GM19240 (cell line): ENCODE data around the gene ADGRF4.
A peak's percentile ranks its signal among the peaks of the same experiment; 100 is the strongest.

Experiments used
- DNase-seq: peaks from one replicate; pipeline ENCODE4 v3.0.0; 2011; ENCODE audit warnings: low spot score; ENCODE audit not compliant: insufficient read length

Gene ADGRF4

GRCh38 chr6:47680724-47681123 is 17.7 kb upstream of the ADGRF4 start:
- no peak for DNase-seq

DNA sequence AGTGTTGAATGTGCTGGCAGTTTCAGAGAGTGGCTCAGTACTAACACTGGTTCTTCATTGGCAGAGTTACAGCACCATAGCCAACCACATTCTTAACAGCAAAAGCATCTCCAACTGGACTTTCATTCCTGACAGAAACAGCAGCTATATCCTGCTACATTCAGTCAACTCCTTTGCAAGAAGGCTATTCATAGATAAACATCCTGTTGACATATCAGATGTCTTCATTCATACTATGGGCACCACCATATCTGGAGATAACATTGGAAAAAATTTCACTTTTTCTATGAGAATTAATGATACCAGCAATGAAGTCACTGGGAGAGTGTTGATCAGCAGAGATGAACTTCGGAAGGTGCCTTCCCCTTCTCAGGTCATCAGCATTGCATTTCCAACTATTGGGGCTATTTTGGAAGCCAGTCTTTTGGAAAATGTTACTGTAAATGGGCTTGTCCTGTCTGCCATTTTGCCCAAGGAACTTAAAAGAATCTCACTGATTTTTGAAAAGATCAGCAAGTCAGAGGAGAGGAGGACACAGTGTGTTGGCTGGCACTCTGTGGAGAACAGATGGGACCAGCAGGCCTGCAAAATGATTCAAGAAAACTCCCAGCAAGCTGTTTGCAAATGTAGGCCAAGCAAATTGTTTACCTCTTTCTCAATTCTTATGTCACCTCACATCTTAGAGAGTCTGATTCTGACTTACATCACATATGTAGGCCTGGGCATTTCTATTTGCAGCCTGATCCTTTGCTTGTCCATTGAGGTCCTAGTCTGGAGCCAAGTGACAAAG is 17.0 kb upstream of the ADGRF4 start:
- no peak for DNase-seq

DNA sequence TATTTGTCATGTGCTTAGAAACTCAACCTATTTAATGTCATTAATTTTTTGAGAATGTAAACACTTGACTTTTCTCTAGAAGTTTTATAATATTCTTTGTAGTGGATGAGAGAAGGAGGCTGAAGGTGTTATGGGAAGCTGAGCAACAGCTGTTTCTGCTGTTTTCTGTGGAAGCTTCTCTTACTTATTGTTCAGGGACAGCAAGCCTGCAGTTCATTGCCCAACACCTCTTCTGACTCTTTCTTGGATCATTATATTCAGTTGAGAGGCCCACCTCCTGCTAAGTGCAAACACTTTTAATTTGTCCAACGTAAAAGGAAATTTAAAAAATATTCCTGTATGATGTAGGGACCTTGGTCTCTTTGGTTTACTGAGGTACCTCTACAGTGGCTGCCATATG is 12.0 kb upstream of the ADGRF4 start:
- DNase-seq: no peak

GRCh38 chr6:47687432-47687831 is 10.9 kb upstream of the ADGRF4 start:
- no peak for DNase-seq

- no peak for DNase-seq
Measured at GRCh38 chr6:47690214-47690613, 8.2 kb upstream of the ADGRF4 start.

DNA sequence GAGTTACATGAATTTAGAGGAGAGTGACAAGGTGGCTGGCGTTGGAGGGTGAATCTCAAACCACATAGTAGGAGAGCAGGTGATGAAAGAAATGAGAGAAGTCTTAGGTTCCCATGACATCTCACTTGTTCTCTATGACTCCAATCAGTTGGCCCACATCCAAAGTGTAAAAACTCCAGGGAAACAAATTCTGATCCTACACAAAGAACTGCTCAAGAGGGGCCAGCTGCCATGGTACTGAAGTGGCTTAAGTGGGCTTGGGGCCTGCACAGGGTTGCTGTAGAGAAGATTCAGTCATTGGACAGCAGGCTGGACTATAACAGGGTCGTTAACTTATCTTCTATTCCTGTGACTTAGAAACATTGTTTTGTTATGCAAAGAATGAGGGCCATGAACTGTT is 7.6 kb upstream of the ADGRF4 start:
- DNase-seq: no peak

DNA sequence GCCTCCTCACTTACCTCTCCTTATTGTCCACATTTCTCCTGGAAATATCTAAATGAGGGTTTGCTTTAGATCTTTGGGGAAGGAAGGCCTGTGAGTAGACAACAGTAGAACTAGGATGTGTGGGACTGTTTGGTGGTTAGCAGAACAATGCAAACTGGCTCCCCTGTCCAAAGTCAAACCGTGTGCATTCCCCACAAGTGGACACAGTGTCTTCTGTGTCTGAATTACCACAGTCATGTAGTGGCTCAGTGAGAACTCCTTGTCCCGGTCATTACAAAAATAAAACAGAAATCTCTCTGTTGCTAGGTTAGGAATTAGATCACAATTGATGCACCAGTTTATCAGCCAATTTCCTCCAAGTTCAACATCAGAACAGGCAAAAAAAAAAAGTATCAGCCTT is 455 bp upstream of the ADGRF4 start:
- no peak for DNase-seq

- DNase-seq: no peak
Measured at GRCh38 chr6:47700053-47700452, 1.7 kb downstream of the ADGRF4 start.

DNA sequence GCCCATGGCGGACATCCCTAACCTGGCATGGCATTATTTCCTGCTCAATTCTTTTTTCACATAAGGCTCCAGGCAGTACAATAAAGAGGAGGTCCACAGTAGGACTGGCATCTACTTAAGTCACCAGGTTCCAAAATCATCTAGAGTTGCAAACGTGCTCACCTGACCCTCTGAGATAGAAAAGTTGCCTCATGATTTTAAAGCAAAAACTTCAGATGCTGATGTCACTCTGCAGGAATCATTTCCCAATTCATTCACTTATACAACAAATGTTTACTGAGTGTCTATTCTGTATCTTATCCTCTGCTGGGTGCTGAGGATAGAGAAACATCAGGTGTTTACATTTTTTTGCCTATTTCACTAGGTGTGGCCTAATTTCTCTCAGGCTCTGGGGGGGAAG is 2.2 kb downstream of the ADGRF4 start:
- DNase-seq: no peak

GRCh38 chr6:47701363-47701762 is 3.0 kb downstream of the ADGRF4 start:
- DNase-seq: peak; percentile 37

- no peak for DNase-seq
Measured at GRCh38 chr6:47709160-47709559, 10.8 kb downstream of the ADGRF4 start.

GRCh38 chr6:47710295-47710694 is 11.9 kb downstream of the ADGRF4 start:
- no peak for DNase-seq

DNA sequence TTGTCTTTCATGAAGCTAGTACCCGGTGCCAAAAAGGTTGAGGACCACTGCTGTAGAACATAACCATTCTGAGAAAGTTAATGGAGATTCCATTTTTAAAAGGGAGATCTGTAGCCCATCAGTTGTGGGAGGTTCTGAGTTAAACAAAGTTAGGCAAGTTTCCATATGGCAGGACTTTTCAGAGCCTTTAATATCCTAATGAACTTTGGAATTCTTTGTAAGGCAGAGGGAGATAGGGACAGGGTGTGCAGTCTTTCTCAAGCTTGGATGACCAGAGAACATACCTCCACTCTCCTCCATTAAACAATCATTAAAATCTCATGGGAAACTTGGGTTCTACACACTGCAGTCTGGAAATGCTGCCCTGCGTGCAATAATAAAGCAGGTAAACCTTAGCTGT is 14.8 kb downstream of the ADGRF4 start:
- no peak for DNase-seq

DNA sequence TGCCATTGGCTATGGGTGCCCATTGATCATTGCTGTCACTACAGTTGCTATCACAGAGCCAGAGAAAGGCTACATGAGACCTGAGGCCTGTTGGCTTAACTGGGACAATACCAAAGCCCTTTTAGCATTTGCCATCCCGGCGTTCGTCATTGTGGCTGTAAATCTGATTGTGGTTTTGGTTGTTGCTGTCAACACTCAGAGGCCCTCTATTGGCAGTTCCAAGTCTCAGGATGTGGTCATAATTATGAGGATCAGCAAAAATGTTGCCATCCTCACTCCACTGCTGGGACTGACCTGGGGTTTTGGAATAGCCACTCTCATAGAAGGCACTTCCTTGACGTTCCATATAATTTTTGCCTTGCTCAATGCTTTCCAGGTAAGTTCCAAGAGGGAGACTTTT is 16.4 kb downstream of the ADGRF4 start:
- DNase-seq: no peak

DNA sequence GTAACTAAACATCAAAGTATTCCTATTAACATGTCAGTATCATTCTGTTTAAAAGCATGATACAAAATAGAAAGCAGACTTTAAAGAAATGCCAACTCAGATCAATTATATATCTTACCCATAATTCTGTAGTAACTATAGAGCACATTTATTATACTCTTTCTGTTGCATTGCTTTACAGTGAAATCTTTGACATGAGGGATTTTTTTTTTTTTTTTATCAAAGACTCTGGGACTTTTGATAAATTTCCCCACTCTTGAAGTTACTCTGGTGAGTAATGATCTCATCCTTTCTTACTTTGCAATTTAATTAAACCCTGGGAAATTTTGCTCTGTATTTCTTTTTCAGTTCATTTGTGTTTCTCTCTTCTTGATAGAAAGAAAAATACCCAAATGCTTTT is 17.4 kb downstream of the ADGRF4 start:
- no peak for DNase-seq

- no peak for DNase-seq
Measured at GRCh38 chr6:47716207-47716606, 17.8 kb downstream of the ADGRF4 start.

DNA sequence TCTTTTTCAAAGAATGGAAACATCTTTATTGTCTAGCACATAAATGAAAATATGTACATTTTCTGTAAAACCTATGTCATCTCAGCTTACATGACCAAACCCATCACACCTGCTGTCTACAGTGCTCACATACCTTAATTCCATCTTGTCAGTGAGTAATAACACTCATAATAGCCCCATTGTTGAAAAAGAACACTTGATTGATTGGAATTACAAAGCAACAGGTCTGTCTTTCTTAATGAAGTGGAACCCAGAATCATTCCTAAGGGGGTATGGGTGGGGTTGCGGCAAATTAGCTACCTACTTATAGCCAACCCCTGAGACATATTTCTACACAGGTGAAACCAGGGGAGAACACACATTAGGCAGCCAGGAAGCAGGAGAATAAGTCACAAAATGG is 20.2 kb downstream of the ADGRF4 start:
- no peak for DNase-seq

GRCh38 chr6:47721189-47721588 is 22.8 kb downstream of the ADGRF4 start:
- DNase-seq: no peak

GRCh38 chr6:47722194-47722593 is 23.8 kb downstream of the ADGRF4 start:
- no peak for DNase-seq

DNA sequence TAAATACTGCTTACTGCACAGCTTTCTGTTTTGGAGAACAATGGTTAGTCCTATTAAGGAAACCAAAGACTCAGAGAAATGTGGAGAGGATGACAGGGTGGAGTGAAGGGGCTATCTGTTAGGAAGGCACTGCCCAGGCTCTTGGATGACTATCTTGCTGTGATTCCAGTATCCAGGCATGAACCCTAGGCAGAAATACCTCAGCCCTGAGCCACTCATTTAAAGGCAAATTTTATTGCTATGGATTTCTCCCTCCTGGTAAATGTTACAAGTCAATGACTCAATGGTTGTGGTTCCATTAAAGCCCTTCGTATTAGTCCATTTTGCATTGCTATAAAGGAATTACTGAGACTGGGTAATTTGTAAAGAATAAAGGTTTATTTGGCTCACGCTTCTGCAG is 25.9 kb downstream of the ADGRF4 start:
- no peak for DNase-seq

DNA sequence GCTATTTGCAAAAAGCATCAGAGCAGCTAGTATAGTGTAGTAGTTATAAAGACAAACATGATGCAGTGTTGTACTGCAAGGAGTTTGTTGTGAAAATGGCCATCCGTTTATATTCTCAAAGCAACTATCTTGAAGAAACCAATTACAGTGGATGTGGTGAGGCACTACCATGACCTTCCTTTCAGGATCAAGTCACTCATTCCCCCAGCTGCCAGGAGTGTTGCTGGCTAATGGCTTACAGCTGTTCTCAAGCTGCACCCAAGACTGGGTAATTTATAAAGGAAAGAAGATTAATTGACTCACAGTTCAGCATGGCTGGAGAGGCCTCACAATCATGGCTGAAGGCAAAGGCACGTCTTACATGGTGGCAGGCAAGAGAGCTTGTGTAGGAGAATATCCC is 29.0 kb downstream of the ADGRF4 start:
- no peak for DNase-seq

- no peak for DNase-seq
Measured at GRCh38 chr6:47729019-47729418, 30.6 kb downstream of the ADGRF4 start.

DNA sequence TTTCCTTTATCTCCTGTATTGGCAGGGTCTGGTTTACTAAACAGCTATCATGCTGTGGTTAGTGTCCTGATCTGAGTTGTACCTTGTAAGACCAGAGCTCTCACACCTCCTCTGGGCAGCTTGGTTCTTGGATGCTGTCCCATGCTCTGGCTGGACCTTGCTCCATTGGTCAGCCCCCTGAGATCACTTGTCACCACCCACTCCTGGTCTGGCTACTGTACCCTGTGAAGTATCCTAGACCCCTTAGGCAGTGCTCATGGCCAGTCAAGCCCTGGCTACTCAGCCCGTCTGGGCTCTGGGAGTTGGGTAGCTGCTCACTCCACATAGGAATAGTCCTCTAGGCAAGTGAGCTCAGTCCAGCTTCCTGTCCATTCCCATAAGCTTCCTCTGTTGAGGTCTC is 31.1 kb downstream of the ADGRF4 start:
- no peak for DNase-seq
